Uterus (tissue), 2 donors: ENCODE data around the gene CALHM2.

ENCODE experiments used
- POLR2A ChIP-seq, 2 donors: fragments of 450-650 bp; IDR thresholded peaks; one replicate each; pipeline ENCODE4 v1.6.1; 2016; ENCODE audit warnings: antibody characterized with exemption in 2 of 2, mild to moderate bottlenecking in 1 of 2, moderate library complexity in 1 of 2
- TF ChIP-seq, protein P1 (sequence below), 4 experiments: fragments of 200-600 bp in 2 of 4; fragments of 450-650 bp in 2 of 4; sonication (generic) in 2 of 4; IDR thresholded peaks; one replicate each; pipeline ENCODE4 v1.5.1; 2016 to 2019; ENCODE audit warnings: antibody characterized with exemption in 4 of 4, mild to moderate bottlenecking in 2 of 4, moderate library complexity in 1 of 4

GRCh38 chr10:103470761-103471653 is 18.8 kb upstream of the CALHM2 start:
- TF ChIP-seq, protein P1, sequence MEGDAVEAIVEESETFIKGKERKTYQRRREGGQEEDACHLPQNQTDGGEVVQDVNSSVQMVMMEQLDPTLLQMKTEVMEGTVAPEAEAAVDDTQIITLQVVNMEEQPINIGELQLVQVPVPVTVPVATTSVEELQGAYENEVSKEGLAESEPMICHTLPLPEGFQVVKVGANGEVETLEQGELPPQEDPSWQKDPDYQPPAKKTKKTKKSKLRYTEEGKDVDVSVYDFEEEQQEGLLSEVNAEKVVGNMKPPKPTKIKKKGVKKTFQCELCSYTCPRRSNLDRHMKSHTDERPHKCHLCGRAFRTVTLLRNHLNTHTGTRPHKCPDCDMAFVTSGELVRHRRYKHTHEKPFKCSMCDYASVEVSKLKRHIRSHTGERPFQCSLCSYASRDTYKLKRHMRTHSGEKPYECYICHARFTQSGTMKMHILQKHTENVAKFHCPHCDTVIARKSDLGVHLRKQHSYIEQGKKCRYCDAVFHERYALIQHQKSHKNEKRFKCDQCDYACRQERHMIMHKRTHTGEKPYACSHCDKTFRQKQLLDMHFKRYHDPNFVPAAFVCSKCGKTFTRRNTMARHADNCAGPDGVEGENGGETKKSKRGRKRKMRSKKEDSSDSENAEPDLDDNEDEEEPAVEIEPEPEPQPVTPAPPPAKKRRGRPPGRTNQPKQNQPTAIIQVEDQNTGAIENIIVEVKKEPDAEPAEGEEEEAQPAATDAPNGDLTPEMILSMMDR (IDR thresholded peaks at IDR 0.05), result no peak
- TF ChIP-seq POLR2A (IDR thresholded peaks at IDR 0.05), result no peak
